Astrocyte of the spinal cord (primary cell): Measurements from ENCODE around the gene FCN1.

ENCODE experiments used
- DNase-seq: peaks from one replicate; pipeline ENCODE4 v3.0.0; 2011; ENCODE audit warnings: low read depth, low spot score
- H3K4me3 ChIP-seq: 2 replicates; pipeline ENCODE4 v1.5.1; 2011; ENCODE audit warnings: low read depth, mild to moderate bottlenecking, low read length, moderate library complexity
- in situ Hi-C: cut with HindIII; loops from 2 replicates; pipeline ENCODE4 v1.10.0; 2017; ENCODE audit warnings: low sequenced_read_pairs
- TF ChIP-seq, protein P1 (sequence below): IDR thresholded peaks from 2 replicates; pipeline ENCODE4 v1.5.1; 2012; ENCODE audit warnings: low read depth, mild to moderate bottlenecking, low read length, inconsistent platforms

Gene FCN1

DNA sequence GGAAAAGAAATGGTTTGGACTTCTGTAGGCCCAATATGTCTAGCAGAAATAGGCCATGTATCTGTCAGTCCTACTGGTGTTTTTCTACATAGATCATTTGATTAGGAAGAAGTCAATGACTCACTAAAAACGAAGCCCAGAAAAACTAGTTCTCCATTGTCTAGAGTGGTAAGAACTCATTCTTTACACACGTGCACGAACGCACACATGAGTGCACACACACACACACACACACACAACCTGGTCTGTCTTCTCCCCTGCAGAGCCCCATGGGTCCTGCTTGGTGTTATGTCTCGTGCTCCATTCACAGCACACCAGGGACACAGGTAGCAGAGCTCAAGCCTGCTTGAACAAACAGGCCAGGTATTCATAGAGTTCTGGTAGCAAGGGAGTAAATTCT lies 14.9 kb upstream of the FCN1 start:
- no peak overlapping the region for H3K4me3 ChIP-seq
- in situ Hi-C loops: no loop called here
- DNase-seq: no peak
- TF ChIP-seq, protein P1, sequence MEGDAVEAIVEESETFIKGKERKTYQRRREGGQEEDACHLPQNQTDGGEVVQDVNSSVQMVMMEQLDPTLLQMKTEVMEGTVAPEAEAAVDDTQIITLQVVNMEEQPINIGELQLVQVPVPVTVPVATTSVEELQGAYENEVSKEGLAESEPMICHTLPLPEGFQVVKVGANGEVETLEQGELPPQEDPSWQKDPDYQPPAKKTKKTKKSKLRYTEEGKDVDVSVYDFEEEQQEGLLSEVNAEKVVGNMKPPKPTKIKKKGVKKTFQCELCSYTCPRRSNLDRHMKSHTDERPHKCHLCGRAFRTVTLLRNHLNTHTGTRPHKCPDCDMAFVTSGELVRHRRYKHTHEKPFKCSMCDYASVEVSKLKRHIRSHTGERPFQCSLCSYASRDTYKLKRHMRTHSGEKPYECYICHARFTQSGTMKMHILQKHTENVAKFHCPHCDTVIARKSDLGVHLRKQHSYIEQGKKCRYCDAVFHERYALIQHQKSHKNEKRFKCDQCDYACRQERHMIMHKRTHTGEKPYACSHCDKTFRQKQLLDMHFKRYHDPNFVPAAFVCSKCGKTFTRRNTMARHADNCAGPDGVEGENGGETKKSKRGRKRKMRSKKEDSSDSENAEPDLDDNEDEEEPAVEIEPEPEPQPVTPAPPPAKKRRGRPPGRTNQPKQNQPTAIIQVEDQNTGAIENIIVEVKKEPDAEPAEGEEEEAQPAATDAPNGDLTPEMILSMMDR: no peak

DNA sequence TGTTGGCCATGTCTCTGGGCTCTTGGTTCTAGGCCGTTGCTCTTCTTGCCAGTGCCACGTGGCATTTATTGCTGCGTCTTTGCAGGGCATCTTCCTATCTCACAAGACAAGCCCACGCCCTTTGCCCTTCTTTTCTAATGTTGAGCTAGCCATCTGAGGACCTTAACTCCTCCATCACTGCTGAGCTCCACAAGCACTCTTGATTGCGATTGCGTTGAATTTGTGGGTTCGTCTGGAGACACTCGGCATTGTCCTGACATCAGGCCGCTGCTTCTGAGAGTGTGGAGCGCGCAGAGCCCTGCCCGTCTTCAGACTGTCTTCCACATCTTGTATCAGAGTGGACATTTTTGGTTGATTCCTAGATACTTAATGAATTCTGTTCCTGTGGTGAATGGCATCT lies 14.5 kb upstream of the FCN1 start:
- H3K4me3 ChIP-seq: no peak overlapping the region
- DNase-seq: no peak
- TF ChIP-seq, protein P1: no peak
- in situ Hi-C loops: no loop called here

- no peak for DNase-seq
- TF ChIP-seq, protein P1: no peak
- in situ Hi-C loops: no loop called here
- no peak overlapping the region for H3K4me3 ChIP-seq
Observed at GRCh38 chr9:134930398-134930797, 12.7 kb upstream of the FCN1 start.

DNA sequence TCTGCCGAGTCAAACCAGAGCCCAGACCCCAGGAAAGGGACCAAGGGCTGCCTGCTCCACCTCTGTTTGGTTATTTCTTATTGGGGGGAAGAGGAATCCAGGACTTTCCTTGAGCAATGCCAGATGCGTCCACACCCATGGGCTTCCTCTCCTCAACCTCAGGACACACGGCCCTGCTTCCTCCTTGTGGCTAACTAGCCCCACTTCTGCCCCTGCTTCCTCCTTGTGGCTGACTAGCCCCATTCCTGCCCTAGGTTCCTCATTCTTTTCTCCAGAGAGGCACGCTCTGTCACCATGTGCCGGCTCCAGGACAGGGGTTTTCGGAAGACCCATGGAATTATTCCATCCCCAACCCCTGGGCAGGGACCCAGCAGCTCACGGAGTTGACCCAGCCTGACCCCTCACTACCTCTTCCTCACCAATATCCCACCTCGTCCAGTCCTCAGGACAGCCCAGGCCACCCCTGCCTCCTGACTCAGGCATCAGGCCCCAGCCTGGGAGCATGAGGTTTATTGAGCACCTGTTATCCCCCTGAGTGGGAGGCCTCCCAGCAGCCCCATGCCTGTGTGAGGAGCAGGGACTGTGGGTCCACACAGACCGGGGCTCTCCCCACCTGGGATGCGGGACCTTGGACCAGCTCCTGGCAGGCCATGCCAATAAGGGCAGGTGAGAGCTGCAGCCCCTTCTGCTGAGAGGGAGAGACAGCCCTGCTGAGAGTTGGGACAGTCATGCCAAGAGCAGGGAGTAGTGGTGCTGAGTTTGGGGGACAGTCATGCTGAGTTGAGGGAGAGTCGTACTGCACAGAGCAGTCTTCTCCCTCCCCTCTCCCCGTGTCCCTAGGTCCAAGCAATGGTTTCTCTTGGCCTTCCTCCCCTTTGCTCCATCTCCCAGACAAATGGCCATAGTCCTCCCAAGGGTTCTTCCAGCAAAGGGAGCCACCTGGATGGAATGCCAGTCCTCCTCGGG lies 11.8 kb upstream of the FCN1 start:
- H3K4me3 ChIP-seq: no peak overlapping the region
- in situ Hi-C loops: no loop called here
- TF ChIP-seq, protein P1: no peak
- DNase-seq: no peak

GRCh38 chr9:134928436-134929192 lies 10.9 kb upstream of the FCN1 start:
- H3K4me3 ChIP-seq: no peak overlapping the region

GRCh38 chr9:134925011-134925511 lies 7.3 kb upstream of the FCN1 start:
- in situ Hi-C loops: no loop called here
- TF ChIP-seq, protein P1: no peak
- DNase-seq: no peak
- H3K4me3 ChIP-seq: no peak overlapping the region

More at GRCh38 chr9:134928436-134929192, 10.9 kb upstream of the FCN1 start:
- in situ Hi-C loops: no loop called here
- TF ChIP-seq, protein P1: no peak
- no peak for DNase-seq
